PC-3 (cell line): Measurements from ENCODE around the gene SYDE2.

Source experiments
- EZH2 ChIP-seq: fragments of 300-600 bp; sonication (generic); IDR thresholded peaks from one replicate; pipeline ENCODE4 v1.6.1; 2017; ENCODE audit warnings: antibody characterized with exemption, mild to moderate bottlenecking, low read length; ENCODE audit not compliant: unreplicated experiment
- TF ChIP-seq, protein P1 (sequence below): fragments of 300-600 bp; sonication (generic); conservative IDR thresholded peaks from 2 replicates; pipeline ENCODE4 v1.5.1; 2017; ENCODE audit warnings: antibody characterized with exemption, low read depth, mild to moderate bottlenecking, low read length

DNA sequence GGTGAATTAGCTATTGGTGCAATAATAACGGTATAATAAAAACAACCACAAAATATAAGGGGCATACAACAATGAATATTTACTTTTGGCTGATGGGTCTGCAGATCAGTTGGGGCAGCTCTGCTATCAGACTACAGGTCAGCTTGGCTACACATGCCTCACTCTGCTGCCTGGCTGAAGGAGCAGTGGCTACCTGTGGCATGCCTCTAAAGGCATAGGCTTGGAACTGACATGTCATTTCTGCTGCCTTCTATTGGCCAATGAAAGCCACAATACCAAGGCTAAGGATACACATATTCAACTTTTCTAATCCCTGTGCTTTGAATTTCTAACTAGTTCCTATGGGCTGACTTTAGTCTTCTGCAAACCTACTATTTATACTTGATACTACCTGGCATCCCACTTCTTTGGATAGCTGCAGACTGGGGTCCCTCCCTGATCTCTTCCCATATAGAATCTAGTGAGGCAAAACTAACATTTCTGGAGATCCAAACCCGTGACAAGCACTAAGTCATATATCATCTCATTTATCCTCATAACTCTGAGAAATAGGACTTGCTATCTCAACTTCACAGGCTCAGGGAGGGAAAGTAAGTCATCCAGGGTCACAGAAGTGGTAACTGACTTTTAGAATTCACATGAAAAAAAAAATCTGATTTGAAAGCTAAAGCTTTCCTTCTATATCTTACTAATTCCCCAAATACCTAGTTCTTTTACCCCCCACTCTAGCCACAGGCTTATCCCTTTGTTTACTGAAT lies 19.2 kb upstream of the SYDE2 start:
- TF ChIP-seq, protein P1, sequence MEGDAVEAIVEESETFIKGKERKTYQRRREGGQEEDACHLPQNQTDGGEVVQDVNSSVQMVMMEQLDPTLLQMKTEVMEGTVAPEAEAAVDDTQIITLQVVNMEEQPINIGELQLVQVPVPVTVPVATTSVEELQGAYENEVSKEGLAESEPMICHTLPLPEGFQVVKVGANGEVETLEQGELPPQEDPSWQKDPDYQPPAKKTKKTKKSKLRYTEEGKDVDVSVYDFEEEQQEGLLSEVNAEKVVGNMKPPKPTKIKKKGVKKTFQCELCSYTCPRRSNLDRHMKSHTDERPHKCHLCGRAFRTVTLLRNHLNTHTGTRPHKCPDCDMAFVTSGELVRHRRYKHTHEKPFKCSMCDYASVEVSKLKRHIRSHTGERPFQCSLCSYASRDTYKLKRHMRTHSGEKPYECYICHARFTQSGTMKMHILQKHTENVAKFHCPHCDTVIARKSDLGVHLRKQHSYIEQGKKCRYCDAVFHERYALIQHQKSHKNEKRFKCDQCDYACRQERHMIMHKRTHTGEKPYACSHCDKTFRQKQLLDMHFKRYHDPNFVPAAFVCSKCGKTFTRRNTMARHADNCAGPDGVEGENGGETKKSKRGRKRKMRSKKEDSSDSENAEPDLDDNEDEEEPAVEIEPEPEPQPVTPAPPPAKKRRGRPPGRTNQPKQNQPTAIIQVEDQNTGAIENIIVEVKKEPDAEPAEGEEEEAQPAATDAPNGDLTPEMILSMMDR: no peak
- no peak for TF ChIP-seq EZH2
